HepG2 (cell line): ENCODE measurements around the gene POLR1D. TPM values are rescaled to one million over a fixed set of nuclear protein-coding genes. Genes with fewer than 3 reads are reported as not detected.

Experiments used
- ATAC-seq: fragments of 200-7000 bp; cut with Tn5 transposase; 3 replicates; pipeline ENCODE4 v1.9.1; 2020; ENCODE audit warnings: mild to moderate bottlenecking, moderate library complexity
- BruUV-seq: library from RNA; stranded (reverse); fragments of 400-500 nt; replicated peaks from 2 replicates; lab custom pipeline; 2021; lab: Mats Ljungman, UMichigan
- CTCF ChIA-PET: fragments of 300-600 bp; formaldehyde crosslinking; extraction: SDS; loops from one replicate; lab custom pipeline; 2021; ENCODE audit warnings: low total read pairs, inconsistent platforms, low intra/inter-chr PET ratio; lab: Yijun Ruan, JAX
- POLR2A ChIA-PET: fragments of 350-600 bp; sonication (Branson Sonifier 250); formaldehyde crosslinking; loops from one replicate; lab custom pipeline; 2020; ENCODE audit warnings: antibody characterized with exemption, inconsistent platforms; lab: Yijun Ruan, JAX
- DNase-seq: peaks from one replicate; pipeline ENCODE4 v3.0.0-alpha.2; 2015; ENCODE audit warnings: low spot score
- FAIRE-seq: peaks from 3 replicates; lab custom pipeline; 2011; peaks lifted over from hg19 to GRCh38; lab: Jason Lieb, UNC
- H2AFZ ChIP-seq: one replicate; pipeline ENCODE4 v1.6.1; 2011; ENCODE audit warnings: low read length, inconsistent platforms
- H3K27ac ChIP-seq: fragments of 300-600 bp; 3 replicates; pipeline ENCODE4 v1.8.0; 2011; ENCODE audit warnings: mixed run types, mild to moderate bottlenecking, mixed read lengths, low read length, inconsistent platforms; ENCODE audit not compliant: insufficient read depth; ENCODE audit errors: extremely low read length
- H3K27me3 ChIP-seq, 2 experiments: fragments of 200-600 bp in 1 of 2; 2 replicates in 1 of 2; 3 replicates in 1 of 2; pipeline versions ENCODE4 v1.6.0 to v1.8.0; 2011; ENCODE audit warnings: low read length in 2 of 2, mild to moderate bottlenecking in 2 of 2, moderate library complexity in 2 of 2, inconsistent platforms in 1 of 2; ENCODE audit not compliant: insufficient read depth in 2 of 2, control insufficient read depth in 1 of 2
- H3K36me3 ChIP-seq, 2 experiments: fragments of 200-600 bp in 1 of 2; replicated peaks in 1 of 2; 2 replicates in 1 of 2; 3 replicates in 1 of 2; pipeline versions ENCODE4 v1.5.1 to v1.8.0; 2011; ENCODE audit warnings: low read length in 2 of 2, inconsistent platforms in 1 of 2; ENCODE audit not compliant: insufficient read depth in 2 of 2, control insufficient read depth in 1 of 2
- H3K4me1 ChIP-seq: 2 replicates; pipeline ENCODE4 v1.5.1; 2012; ENCODE audit warnings: low read length, inconsistent platforms; ENCODE audit not compliant: insufficient read depth
- H3K4me2 ChIP-seq: 2 replicates; pipeline ENCODE4 v1.6.0; 2011; ENCODE audit warnings: low read depth, low read length, inconsistent platforms
- H3K4me3 ChIP-seq, 3 experiments: fragments of 200-600 bp in 1 of 3; sonication (generic), shearing (Covaris generic) in 1 of 3; replicated peaks in 1 of 3; 2 replicates each; pipeline ENCODE4 v1.5.1; 2011 to 2016; ENCODE audit warnings: low read length in 3 of 3, inconsistent platforms in 2 of 3, low read depth in 2 of 3, mild to moderate bottlenecking in 2 of 3, control low read depth in 1 of 3, mixed read lengths in 1 of 3; ENCODE audit not compliant: insufficient read depth in 1 of 3
- H3K79me2 ChIP-seq: one replicate; pipeline ENCODE4 v1.6.1; 2011; ENCODE audit warnings: low read length, inconsistent platforms; ENCODE audit not compliant: insufficient read depth
- H3K9ac ChIP-seq: 2 replicates; pipeline ENCODE4 v1.6.0; 2011; ENCODE audit warnings: mild to moderate bottlenecking, low read depth, low read length, inconsistent platforms; ENCODE audit not compliant: insufficient read depth
- H3K9me3 ChIP-seq: 2 replicates; pipeline ENCODE4 v1.5.1; 2012; ENCODE audit warnings: mild to moderate bottlenecking, low read length
- H4K20me1 ChIP-seq: 2 replicates; pipeline ENCODE4 v1.6.0; 2011; ENCODE audit warnings: inconsistent platforms, mild to moderate bottlenecking, low read length, moderate library complexity; ENCODE audit not compliant: insufficient read depth
- CENPX ChIP-seq: sonication (generic); formaldehyde crosslinking; IDR thresholded peaks from 2 replicates; pipeline ENCODE4 v1.9.0; 2021; ENCODE audit warnings: mild to moderate bottlenecking, missing genetic modification reagents, moderate library complexity
- FLYWCH1 ChIP-seq: sonication (generic); formaldehyde crosslinking; IDR thresholded peaks from 2 replicates; pipeline ENCODE4 v1.8.1; 2023; ENCODE audit warnings: mild to moderate bottlenecking, missing genetic modification reagents
- IRX3 ChIP-seq: sonication (generic); formaldehyde crosslinking; IDR thresholded peaks from 2 replicates; pipeline ENCODE4 v1.8.1; 2023; ENCODE audit warnings: mild to moderate bottlenecking, low read depth, missing genetic modification reagents, borderline replicate concordance
- KDM5A ChIP-seq: fragments of 200-600 bp; sonication (generic); IDR thresholded peaks from 2 replicates; pipeline ENCODE4 v1.7.0; 2018; ENCODE audit warnings: antibody characterized with exemption, mild to moderate bottlenecking, low read length, borderline replicate concordance
- RBAK ChIP-seq: sonication (generic); formaldehyde crosslinking; IDR thresholded peaks from 2 replicates; pipeline ENCODE4 v1.5.1; 2020; ENCODE audit warnings: mild to moderate bottlenecking, missing genetic modification reagents
- SP1 ChIP-seq, 2 experiments: fragments of 450-650 bp in 1 of 2; sonication (generic) in 1 of 2; formaldehyde crosslinking in 1 of 2; IDR thresholded peaks; 2 replicates each; pipeline versions ENCODE4 v1.4.0 to v1.6.1; 2016 to 2020; ENCODE audit warnings: missing genetic modification reagents in 1 of 2
- ZBTB10 ChIP-seq: sonication (generic); formaldehyde crosslinking; IDR thresholded peaks from 2 replicates; pipeline ENCODE4 v1.4.0; 2020; ENCODE audit warnings: missing genetic modification reagents, borderline replicate concordance
- ZMAT5 ChIP-seq: sonication (generic); formaldehyde crosslinking; IDR thresholded peaks from 2 replicates; pipeline ENCODE4 v1.5.0; 2020; ENCODE audit warnings: mild to moderate bottlenecking, low read depth, missing genetic modification reagents, borderline replicate concordance
- ZNF788 ChIP-seq: sonication (generic); formaldehyde crosslinking; IDR thresholded peaks from 2 replicates; pipeline ENCODE4 v1.5.0; 2020; ENCODE audit warnings: mild to moderate bottlenecking, missing genetic modification reagents, borderline replicate concordance
- ZNF883 ChIP-seq: sonication (generic); formaldehyde crosslinking; IDR thresholded peaks from 2 replicates; pipeline ENCODE4 v1.5.1; 2020; ENCODE audit warnings: mild to moderate bottlenecking, missing genetic modification reagents; ENCODE audit errors: not compliant biosample characterization
- ZSCAN12 ChIP-seq: sonication (generic); formaldehyde crosslinking; IDR thresholded peaks from 2 replicates; pipeline ENCODE4 v1.9.0; 2021; ENCODE audit warnings: mild to moderate bottlenecking, missing genetic modification reagents
- WGBS: methylation state at CpG from one replicate; pipeline ENCODE4 v1.1.6; 2017; ENCODE audit warnings: low lambda C conversion rate; 5-methylcytosine and 5-hydroxymethylcytosine counted together
- in situ Hi-C: cut with HindIII; loops from 2 replicates; pipeline ENCODE4 v1.10.0; 2017; ENCODE audit warnings: low pct_unique_long_range_greater_than_20kb; ENCODE audit not compliant: extremely low pct_ligation_motif_present
- intact Hi-C: fragments of 100-400 bp; cut with micrococcal nuclease; formaldehyde crosslinking; loops from one replicate; pipeline ENCODE4 v1.10.0; 2022; ENCODE audit not compliant: unreplicated experiment
- polyA plus RNA-seq, 8 experiments: library from polyadenylated mRNA; depleted of rRNA in 3 of 8; stranded (reverse) in 7 of 8; unstranded in 1 of 8; fragments of >200 nt; fragmentation: Illumina TruSeq in 4 of 8; extraction: Trizol in 4 of 8; gene quantifications; 2 replicates each; pipeline versions ENCODE4 v1.2.1 to v1.2.3, GENCODE V29; 2011 to 2016; ENCODE audit warnings: low read depth in 4 of 8, missing spikeins in 1 of 8, mixed read lengths in 1 of 8; ENCODE audit not compliant: insufficient read depth in 1 of 8
- total RNA-seq, 5 experiments: library from RNA; depleted of rRNA; stranded (reverse); fragments of >200 nt; fragmentation: Illumina TruSeq; extraction: Trizol; gene quantifications; 2 replicates each; pipeline ENCODE4 v1.2.3, GENCODE V29; 2016; ENCODE audit warnings: low read depth in 1 of 5

The POLR1D gene
- total and polyA plus RNA-seq, 2 of the 13 experiments (the other 11 are each of a cell fraction or from before 2014, with no cell fraction given), result 183 to 490 TPM

- CTCF ChIA-PET, result no interaction called here
- in situ Hi-C loops (no loop called here), intact Hi-C loops (no loop called here)
- TF ChIP-seq KDM5A (no peak), FLYWCH1 (CRISPR knock-in tag) (no peak), ZMAT5 (no peak), ZNF883 (no peak), ZNF788 (CRISPR knock-in tag) (no peak), IRX3 (CRISPR knock-in tag) (no peak), ZBTB10 (CRISPR knock-in tag) (no peak), CENPX (CRISPR knock-in tag) (no peak), ZSCAN12 (CRISPR knock-in tag) (no peak), RBAK (CRISPR knock-in tag) (no peak), SP1 (IDR thresholded peaks at IDR 0.05) (no peak), SP1 (CRISPR knock-in tag; IDR thresholded peaks at IDR 0.05) (no peak)
- DNase-seq (no peak), ATAC-seq (no peak), FAIRE-seq (no peak)
- Histone ChIP-seq H3K36me3 (peaks cover 4 to 7% of the 10 kb centered on the region in 2 experiments; a peak in 3 of 5 replicates), H3K27ac (no peak overlapping the region), H3K9ac (no peak overlapping the region), H3K4me3 (no peak overlapping the region), H4K20me1 (no peaks in the 10 kb centered on the region), H3K9me3 (no peaks in the 10 kb centered on the region), H2AFZ (no peak overlapping the region), H3K27me3 (no peaks in the 10 kb centered on the region), H3K79me2 (peaks cover 25% of the 10 kb centered on the region), H3K4me1 (peaks cover 31% of the 10 kb centered on the region), H3K4me2 (no peak overlapping the region)
- POLR2A ChIA-PET, result interaction anchor here (1.0 kb wide), 1 partner anchor 14 kb away, joined by 3 read pairs; no protein-coding TSS in a partner anchor
- 100% methylated on average over 3 of the region's 3 CpGs for WGBS
- BruUV-seq, result no TSS peak
These were observed 13.1 kb downstream of the POLR1D start for GRCh38 chr13:27634791-27635190.
